Measurements from ENCODE around the gene SYT2.

DNA sequence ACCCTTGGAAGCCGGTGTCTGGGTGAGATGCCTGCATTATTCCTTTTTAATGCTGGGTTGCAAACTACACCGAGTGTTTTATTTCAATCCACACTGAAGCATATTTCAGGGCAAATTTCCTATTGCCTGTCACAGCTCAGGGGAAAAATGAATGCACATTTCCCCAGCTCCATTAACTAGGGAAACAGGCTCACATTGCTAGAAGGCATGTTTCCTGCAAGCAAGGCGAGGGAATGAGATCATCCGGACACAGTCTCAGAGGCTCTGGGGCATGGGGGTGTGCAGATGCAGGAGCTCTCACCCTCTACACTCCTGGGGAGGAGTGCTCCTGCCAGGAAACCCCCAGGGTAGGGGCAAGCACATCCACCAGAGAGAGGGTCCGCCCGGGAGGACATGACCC lies 24.6 kb downstream of the SYT2 start:
- TF ChIP-seq EP300 (IDR thresholded peaks at IDR 0.05) (no peak), CTCF (IDR thresholded peaks at IDR 0.05) (no peak), POLR2A (IDR thresholded peaks at IDR 0.05) (no peak), POLR2AphosphoS5 (IDR thresholded peaks at IDR 0.05) (no peak)
